SK-N-MC (cell line): ENCODE data around the gene NAE1.
"Not testable (repeated sequence)": the region's sequence is repeated elsewhere in the genome, so short reads cannot be mapped to it uniquely, and the experiment has no call there.

Experiments
- DNase-seq: peaks from one replicate; pipeline ENCODE4 v3.0.0-alpha.2; 2011; ENCODE audit warnings: low read depth, low spot score
- H3K27ac ChIP-seq: fragments of 200-600 bp; sonication (generic); 2 replicates; pipeline ENCODE4 v1.5.1; 2016; ENCODE audit warnings: mixed run types
- H3K36me3 ChIP-seq: fragments of 200-600 bp; sonication (generic); 2 replicates; pipeline ENCODE4 v1.6.1; 2017; ENCODE audit warnings: antibody characterized with exemption, low read length, mixed read lengths; ENCODE audit not compliant: insufficient read depth
- H3K4me3 ChIP-seq: fragments of 200-600 bp; sonication (generic); 2 replicates; pipeline ENCODE4 v1.5.1; 2016
- H3K9ac ChIP-seq: fragments of 200-600 bp; sonication (generic); 2 replicates; pipeline ENCODE4 v1.8.0; 2017; ENCODE audit warnings: mixed run types, mixed read lengths; ENCODE audit not compliant: insufficient read length
- H3K9me3 ChIP-seq: fragments of 200-600 bp; sonication (generic); 2 replicates; pipeline ENCODE4 v1.6.1; 2017; ENCODE audit warnings: low read depth, mild to moderate bottlenecking, antibody characterized with exemption, low read length, moderate library complexity, mixed read lengths
- EZH2 ChIP-seq: fragments of 200-600 bp; sonication (generic); IDR thresholded peaks from one replicate; pipeline ENCODE4 v1.6.1; 2017; ENCODE audit warnings: antibody characterized with exemption
- FOXP2 ChIP-seq: optimal IDR thresholded peaks from 2 replicates; pipeline ENCODE3; 2011; ENCODE audit warnings: mild to moderate bottlenecking, moderate library complexity; ENCODE audit not compliant: insufficient read depth; ENCODE audit errors: extremely low read length, control extremely low read depth
- POLR2AphosphoS5 ChIP-seq: IDR thresholded peaks from 2 replicates; pipeline ENCODE4 v1.6.1; 2012; ENCODE audit warnings: mild to moderate bottlenecking, low read depth, low read length, borderline replicate concordance

NAE1 gene

DNA sequence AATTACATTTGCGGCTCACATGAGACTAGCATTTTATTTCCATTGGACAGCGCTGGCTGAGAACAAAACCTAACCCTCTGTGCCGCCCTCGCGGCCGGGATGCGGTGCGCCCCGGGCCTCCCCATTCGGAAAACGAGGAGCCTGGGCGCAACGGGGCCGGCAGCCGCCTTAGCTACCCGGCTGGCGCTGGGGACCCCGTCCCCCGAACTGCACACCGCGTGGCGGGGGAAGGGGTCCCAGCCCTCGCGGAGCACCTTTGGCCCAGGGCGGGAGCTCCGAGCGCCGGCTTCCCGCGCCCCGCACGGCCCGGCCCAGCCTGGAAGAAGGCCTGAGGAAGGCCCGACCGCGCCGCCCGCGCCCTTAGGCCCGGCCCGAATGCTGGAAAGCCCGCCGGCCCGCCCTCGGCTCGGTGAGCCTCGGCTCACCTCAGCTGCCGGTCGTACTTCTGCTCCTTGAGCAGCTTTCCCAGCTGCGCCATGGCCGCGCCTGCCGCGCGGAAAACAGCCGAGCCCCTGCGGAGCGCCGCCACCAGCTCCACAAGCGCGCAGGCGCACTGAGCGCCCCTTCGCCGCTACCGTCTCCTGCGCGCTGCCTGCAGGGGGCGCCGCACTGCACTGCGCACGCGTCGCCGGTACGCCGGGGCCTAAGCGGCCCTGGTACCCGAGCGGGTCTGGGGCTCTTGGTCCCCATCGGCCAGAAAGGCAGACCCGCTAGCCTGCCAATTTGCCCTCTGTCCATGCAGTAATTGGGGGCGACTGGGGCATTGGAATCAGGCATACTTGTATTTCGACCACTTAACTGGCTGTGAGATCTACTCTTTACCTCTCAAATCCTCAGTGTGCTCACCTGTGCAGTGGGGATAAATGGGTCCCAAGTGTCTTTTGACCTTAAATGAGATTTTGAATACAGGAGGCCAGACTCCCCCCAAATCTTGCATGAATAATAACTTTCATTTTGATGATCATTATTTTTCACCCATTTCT lies at the start of gene NAE1:
Gene NAE1 (minus strand): TSS at position 555 of the 983 bp plus-strand sequence. CDS start 77 bp downstream, at position 478.
- H3K9me3 ChIP-seq = no peaks in the 10 kb centered on the region

GRCh38 chr16:66878067-66878466 lies 47.3 kb upstream of the NAE1 start:
- Histone ChIP-seq H3K9ac (no peak overlapping the region), H3K27ac (peak overlapping the region; percentile 46), H3K9me3 (no peaks in the 10 kb centered on the region), H3K36me3 (no peaks in the 10 kb centered on the region), H3K4me3 (no peak overlapping the region)
- no peak for DNase-seq
- TF ChIP-seq POLR2AphosphoS5 (no peak), EZH2 (no peak), FOXP2 (no peak)

More for the DNA sequence above, at the start of gene NAE1:
- TF ChIP-seq POLR2AphosphoS5 = peak; percentile 87
- TF ChIP-seq FOXP2 = no peak
- H3K9ac ChIP-seq = peak within 1 kb of the TSS; percentile 89
- peak within 1 kb of the TSS; percentile 81 for H3K4me3 ChIP-seq
- DNase-seq = no peak
- H3K36me3 ChIP-seq = peaks cover 16% of the 10 kb centered on the region
- H3K27ac ChIP-seq = peak within 1 kb of the TSS; percentile 62; the same call in 1 of the 2 replicates

- Histone ChIP-seq H3K4me3 (no peak overlapping the region), H3K27ac (peak overlapping the region; percentile 13; the same call in 1 of the 2 replicates), H3K36me3 (no peaks in the 10 kb centered on the region), H3K9me3 (no peaks in the 10 kb centered on the region), H3K9ac (no peak overlapping the region)
- no peak for DNase-seq
- TF ChIP-seq POLR2AphosphoS5 (no peak), EZH2 (no peak), FOXP2 (no peak)
Observed at GRCh38 chr16:66874079-66874775, 43.5 kb upstream of the NAE1 start.

GRCh38 chr16:66873685-66874055 lies 42.9 kb upstream of the NAE1 start:
- Histone ChIP-seq H3K27ac (no peak overlapping the region), H3K9ac (no peak overlapping the region), H3K9me3 (no peaks in the 10 kb centered on the region), H3K4me3 (no peak overlapping the region; the same call in 1 of the 2 replicates), H3K36me3 (no peaks in the 10 kb centered on the region)
- no peak for DNase-seq
- TF ChIP-seq POLR2AphosphoS5 = no peak
- TF ChIP-seq FOXP2 = no peak
- no peak for TF ChIP-seq EZH2

DNA sequence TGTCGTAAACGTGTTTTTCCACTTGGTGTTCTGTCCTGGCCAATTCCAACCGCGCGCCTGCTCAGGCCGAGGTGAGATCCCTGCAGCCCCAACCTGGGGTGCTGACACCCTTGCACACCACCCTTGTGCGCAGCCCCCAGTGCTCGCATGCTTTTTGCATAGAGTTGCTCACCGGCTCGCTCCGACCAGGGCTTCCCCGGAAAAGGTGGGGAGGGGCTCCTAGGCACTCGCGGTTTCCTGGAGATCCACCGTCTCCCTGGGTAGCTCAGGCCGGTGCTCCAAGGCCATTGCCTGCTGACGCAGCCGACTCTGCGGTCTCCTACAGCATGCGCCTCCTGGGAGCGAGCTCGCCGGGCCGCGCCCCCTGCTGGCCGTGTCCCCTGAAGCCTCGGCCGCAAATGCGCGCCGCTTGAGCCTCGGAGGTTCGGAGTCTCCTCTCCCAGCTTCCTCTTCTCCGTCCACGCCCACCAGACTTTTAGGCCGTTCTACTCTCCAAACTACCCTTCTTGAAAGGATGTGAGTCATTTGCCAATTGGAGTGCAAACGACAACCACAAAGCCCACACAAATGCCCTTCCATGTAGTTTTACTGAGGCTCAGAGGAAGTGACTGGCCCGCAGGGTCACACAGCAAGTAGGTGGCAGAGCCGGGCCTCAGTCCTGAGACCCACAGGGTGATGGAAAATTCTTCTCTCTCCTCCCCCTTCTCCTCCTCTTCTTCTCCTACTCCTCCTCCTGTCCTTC lies 42.3 kb upstream of the NAE1 start:
- Histone ChIP-seq H3K9me3 (no peaks in the 10 kb centered on the region), H3K9ac (peak overlapping the region; percentile 47), H3K36me3 (no peaks in the 10 kb centered on the region), H3K27ac (no peak overlapping the region), H3K4me3 (peak overlapping the region; percentile 75)
- no peak for DNase-seq
- TF ChIP-seq POLR2AphosphoS5 (no peak), EZH2 (no peak), FOXP2 (no peak)

DNA sequence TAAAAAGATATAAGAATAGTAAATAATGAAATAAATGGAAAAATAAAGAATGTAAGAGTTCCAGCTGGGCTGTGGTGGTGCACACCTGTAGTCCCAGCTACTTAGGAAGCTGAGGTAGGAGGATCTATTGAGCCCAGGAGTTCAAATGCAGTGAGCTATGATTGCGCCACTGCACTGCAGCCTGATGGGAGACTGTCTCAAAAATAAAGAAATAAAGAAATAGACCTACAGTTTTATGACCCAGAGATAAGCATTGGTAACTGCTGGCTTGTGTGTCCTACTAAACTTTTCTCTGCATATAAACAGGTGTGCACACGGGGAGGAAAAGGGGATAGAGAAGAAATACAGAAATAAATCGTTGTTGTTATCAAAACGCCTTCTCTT lies 41.8 kb upstream of the NAE1 start:
- TF ChIP-seq EZH2 (no peak), POLR2AphosphoS5 (no peak), FOXP2 (no peak)
- DNase-seq = no peak
- H3K4me3 ChIP-seq = peak overlapping the region; percentile 75
- no peaks in the 10 kb centered on the region for H3K9me3 ChIP-seq
- peak overlapping the region; percentile 47 for H3K9ac ChIP-seq
- H3K27ac ChIP-seq = no peak overlapping the region
- H3K36me3 ChIP-seq = no peaks in the 10 kb centered on the region

GRCh38 chr16:66871840-66872239 lies 41.1 kb upstream of the NAE1 start:
- no peaks in the 10 kb centered on the region for H3K9me3 ChIP-seq
- DNase-seq = no peak
- H3K27ac ChIP-seq = no peak overlapping the region
- H3K9ac ChIP-seq = no peak overlapping the region
- TF ChIP-seq EZH2 (no peak), FOXP2 (no peak), POLR2AphosphoS5 (no peak)
- H3K36me3 ChIP-seq = no peaks in the 10 kb centered on the region
- no peak overlapping the region for H3K4me3 ChIP-seq

- H3K4me3 ChIP-seq, H3K27ac ChIP-seq, H3K9me3 ChIP-seq, H3K36me3 ChIP-seq, H3K9ac ChIP-seq, DNase-seq: not testable (repeated sequence)
Observed at GRCh38 chr16:66871363-66871762, 40.6 kb upstream of the NAE1 start.
